Measurements from ENCODE around the gene MOCS2. TPM values are rescaled to one million over a fixed set of nuclear protein-coding genes. Genes with fewer than 3 reads are reported as not detected.

Gene MOCS2
- total and polyA plus RNA-seq, 9 of the 15 experiments (the other 6 are each of a cell fraction or from before 2014, with no cell fraction given), result 33.0 to 74.5 (median 48.4) TPM

DNA sequence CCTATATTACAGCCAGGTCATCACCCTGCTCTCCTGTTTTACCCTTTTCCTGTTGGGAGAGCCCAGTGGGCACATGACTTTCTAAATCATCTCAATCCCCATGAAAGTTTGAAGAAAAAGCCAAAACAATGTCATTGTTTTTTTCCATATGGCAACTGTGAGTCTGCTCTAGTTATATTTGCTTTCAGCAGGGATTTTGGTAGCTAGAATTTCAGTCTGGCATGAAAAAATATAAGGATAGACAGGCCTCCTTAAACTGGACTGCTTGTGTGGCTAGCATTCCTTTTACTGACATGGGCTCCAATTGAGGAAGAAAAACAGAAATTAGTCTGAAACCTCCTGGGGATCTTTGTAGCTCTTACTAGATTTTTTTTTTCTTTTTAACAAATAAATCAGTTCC is 25.6 kb downstream of the MOCS2 start:
- BruUV-seq (replicated peaks), result no TSS peak
- POLR2A ChIA-PET, result no interaction called here
- in situ Hi-C loops (cut with MboI), result no loop called here

DNA sequence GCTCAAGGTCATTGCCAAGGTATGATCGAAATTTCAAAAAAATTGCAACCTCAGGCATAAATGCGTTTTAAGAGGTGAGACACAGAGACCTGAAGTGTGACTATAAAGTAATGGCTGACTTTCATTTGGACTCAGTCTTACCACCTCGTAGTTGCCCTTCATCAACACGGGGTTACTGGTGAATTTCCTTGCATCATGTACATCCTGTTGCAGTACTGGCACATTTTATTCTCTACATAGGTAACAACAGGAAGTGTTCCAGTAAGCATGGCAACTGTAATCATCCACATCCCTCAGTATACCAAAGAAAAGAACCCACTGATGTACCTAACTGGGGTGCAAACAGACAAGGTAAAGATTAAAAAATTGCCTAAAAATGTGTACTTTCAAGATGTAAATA is 29.3 kb downstream of the MOCS2 start:
- Histone ChIP-seq H3K36me3 (ENCODE audit: control insufficient read depth, insufficient read depth, low read length) (no peaks in the 10 kb centered on the region), H3K4me2 (ENCODE audit: insufficient read depth, low read length) (no peak overlapping the region), H3K27me3 (ENCODE audit: control insufficient read depth in 2 of 2, insufficient read depth in 2 of 2, low read length in 2 of 2) (peaks cover 4 to 5% of the 10 kb centered on the region in 2 experiments; a peak in 2 of 5 replicates), H3K4me3 (no peak overlapping the region), H3K27ac (ENCODE audit: extremely low read depth, low read depth, low read length) (no peak overlapping the region), H2AFZ (ENCODE audit: low read depth, low read length) (no peak overlapping the region), H3K4me1 (replicated peaks in 1 of 2; ENCODE audit: control insufficient read depth in 2 of 2, insufficient read depth in 2 of 2, low read length in 2 of 2) (no peaks in the 10 kb centered on the region), H3K79me2 (ENCODE audit: control insufficient read depth, insufficient read depth, low read length) (no peaks in the 10 kb centered on the region), H3K9me1 (ENCODE audit: control insufficient read depth, insufficient read depth, low read length) (no peaks in the 10 kb centered on the region), H3K9me3 (replicated peaks; ENCODE audit: control insufficient read depth, insufficient read depth, low read depth, low read length) (no peaks in the 10 kb centered on the region), H4K20me1 (replicated peaks; ENCODE audit: control insufficient read depth, insufficient read depth, low read length) (no peaks in the 10 kb centered on the region), H3K9ac (ENCODE audit: insufficient read depth in 1 of 2, low read depth in 2 of 2, low read length in 2 of 2) (no peak overlapping the region)
- FAIRE-seq, result no peak
- no peak for DNase-seq (ENCODE audit: extremely low read depth in 1 of 4, low spot score in 3 of 4)
- in situ Hi-C loops (cut with MboI), result no loop called here
- WGBS (ENCODE audit: insufficient coverage, low coverage, missing lambda C conversion rate), result 0% methylated on average over 4 of the region's 4 CpGs
- no peak for TF ChIP-seq CBX2 (IDR thresholded peaks at IDR 0.05; ENCODE audit: insufficient read depth, low read length, poor library complexity, severe bottlenecking)
- TF ChIP-seq ZNF316 (IDR thresholded peaks at IDR 0.05), result peak; percentile 22; the same call in 1 of the 2 replicates
- intact Hi-C loops (cut with micrococcal nuclease), result no loop called here
- POLR2A ChIA-PET, result interaction anchor here (2.0 kb wide), 1 partner anchor 10 kb away, joined by 6 read pairs; no protein-coding TSS in a partner anchor
- CTCF ChIA-PET (ENCODE audit: low intra/inter-chr PET ratio), result no interaction called here
- BruUV-seq (replicated peaks), result no TSS peak
- ATAC-seq, result no peak

More for the DNA sequence above, 25.6 kb downstream of the MOCS2 start:
- H3K36me3 ChIP-seq (ENCODE audit: control insufficient read depth, insufficient read depth, low read length), result no peaks in the 10 kb centered on the region
- no peaks in the 10 kb centered on the region for H3K9me1 ChIP-seq (ENCODE audit: control insufficient read depth, insufficient read depth, low read length)
- no peak for TF ChIP-seq EHMT2 (IDR thresholded peaks at IDR 0.05)
- no peak overlapping the region for H3K4me2 ChIP-seq (ENCODE audit: insufficient read depth, low read length)
- FAIRE-seq, result no peak
- no peak overlapping the region for H2AFZ ChIP-seq (ENCODE audit: low read depth, low read length)
- no peak overlapping the region for H3K9ac ChIP-seq (ENCODE audit: insufficient read depth in 1 of 2, low read depth in 2 of 2, low read length in 2 of 2)
- no peaks in the 10 kb centered on the region for H3K9me3 ChIP-seq (replicated peaks; ENCODE audit: control insufficient read depth, insufficient read depth, low read depth, low read length)
- peaks cover 4 to 5% of the 10 kb centered on the region in 2 experiments; a peak in 2 of 5 replicates for H3K27me3 ChIP-seq (ENCODE audit: control insufficient read depth in 2 of 2, insufficient read depth in 2 of 2, low read length in 2 of 2)
- H4K20me1 ChIP-seq (replicated peaks; ENCODE audit: control insufficient read depth, insufficient read depth, low read length), result no peaks in the 10 kb centered on the region
- H3K79me2 ChIP-seq (ENCODE audit: control insufficient read depth, insufficient read depth, low read length), result no peaks in the 10 kb centered on the region
- no peak for DNase-seq (ENCODE audit: extremely low read depth in 1 of 4, low spot score in 3 of 4)
- H3K27ac ChIP-seq (ENCODE audit: extremely low read depth, low read depth, low read length), result no peak overlapping the region
- intact Hi-C loops (cut with micrococcal nuclease), result no loop called here
- no peak for ATAC-seq
- no peak overlapping the region for H3K4me3 ChIP-seq
- H3K4me1 ChIP-seq (replicated peaks in 1 of 2; ENCODE audit: control insufficient read depth in 2 of 2, insufficient read depth in 2 of 2, low read length in 2 of 2), result no peaks in the 10 kb centered on the region
- CTCF ChIA-PET (ENCODE audit: low intra/inter-chr PET ratio), result no interaction called here

All from K562 (cell line).